SK-N-SH (cell line): ENCODE results near the gene CCDC50.

ENCODE experiments used
- ELF1 ChIP-seq: IDR thresholded peaks from 2 replicates; pipeline ENCODE4 v1.4.0; 2012
- EP300 ChIP-seq, 2 experiments: IDR thresholded peaks; 2 replicates each; pipeline versions ENCODE4 v1.4.0 to v1.6.1; 2012; ENCODE audit warnings: borderline replicate concordance in 1 of 2, low read depth in 1 of 2, low read length in 1 of 2
- SMC3 ChIP-seq: IDR thresholded peaks from 2 replicates; pipeline ENCODE4 v1.6.1; 2012; ENCODE audit warnings: low read depth, low read length, improper control_type of control experiment
- TCF12 ChIP-seq: IDR thresholded peaks from 2 replicates; pipeline ENCODE4 v1.4.0; 2012
- YY1 ChIP-seq: IDR thresholded peaks from 2 replicates; pipeline ENCODE4 v1.4.0; 2012; ENCODE audit warnings: low read depth, mild to moderate bottlenecking
- TF ChIP-seq, protein P1 (sequence below): fragments of 200-600 bp; sonication (generic); IDR thresholded peaks from 2 replicates; pipeline ENCODE4 v1.6.1; 2017; ENCODE audit warnings: antibody characterized with exemption, mild to moderate bottlenecking, moderate library complexity
- TF ChIP-seq, protein P2 (sequence below): IDR thresholded peaks from 2 replicates; pipeline ENCODE4; 2012

DNA sequence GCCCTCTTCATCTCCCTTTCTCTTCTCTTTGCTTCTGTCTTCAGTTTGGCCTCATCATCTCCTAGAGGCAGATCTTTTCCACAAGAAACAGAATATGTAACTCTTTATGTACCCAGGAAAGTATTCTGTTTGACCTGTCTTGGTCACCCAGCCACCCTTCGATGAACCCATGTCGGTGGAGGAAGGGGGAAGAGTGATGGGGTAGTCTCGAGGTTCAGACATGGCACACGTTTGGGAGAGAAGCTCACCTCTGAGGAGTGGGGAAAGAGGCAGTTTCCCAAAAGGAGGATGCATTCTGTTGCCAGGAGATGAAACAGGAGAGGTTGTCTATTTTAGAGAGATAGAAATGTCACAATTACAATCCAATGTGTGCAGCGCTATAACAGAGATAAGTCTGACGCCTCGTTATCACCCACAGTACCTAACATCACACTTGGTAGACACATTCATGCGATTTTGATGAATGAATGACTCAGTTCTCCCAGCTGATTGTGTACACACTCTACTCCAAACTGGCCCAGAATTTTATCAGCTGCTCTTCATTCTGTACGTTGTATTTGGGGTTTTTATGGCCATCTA, 722 bp upstream of the CCDC50 start:
- TF ChIP-seq YY1: no peak
- no peak for TF ChIP-seq TCF12
- TF ChIP-seq, protein P1, sequence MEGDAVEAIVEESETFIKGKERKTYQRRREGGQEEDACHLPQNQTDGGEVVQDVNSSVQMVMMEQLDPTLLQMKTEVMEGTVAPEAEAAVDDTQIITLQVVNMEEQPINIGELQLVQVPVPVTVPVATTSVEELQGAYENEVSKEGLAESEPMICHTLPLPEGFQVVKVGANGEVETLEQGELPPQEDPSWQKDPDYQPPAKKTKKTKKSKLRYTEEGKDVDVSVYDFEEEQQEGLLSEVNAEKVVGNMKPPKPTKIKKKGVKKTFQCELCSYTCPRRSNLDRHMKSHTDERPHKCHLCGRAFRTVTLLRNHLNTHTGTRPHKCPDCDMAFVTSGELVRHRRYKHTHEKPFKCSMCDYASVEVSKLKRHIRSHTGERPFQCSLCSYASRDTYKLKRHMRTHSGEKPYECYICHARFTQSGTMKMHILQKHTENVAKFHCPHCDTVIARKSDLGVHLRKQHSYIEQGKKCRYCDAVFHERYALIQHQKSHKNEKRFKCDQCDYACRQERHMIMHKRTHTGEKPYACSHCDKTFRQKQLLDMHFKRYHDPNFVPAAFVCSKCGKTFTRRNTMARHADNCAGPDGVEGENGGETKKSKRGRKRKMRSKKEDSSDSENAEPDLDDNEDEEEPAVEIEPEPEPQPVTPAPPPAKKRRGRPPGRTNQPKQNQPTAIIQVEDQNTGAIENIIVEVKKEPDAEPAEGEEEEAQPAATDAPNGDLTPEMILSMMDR: no peak
- TF ChIP-seq SMC3: no peak
- TF ChIP-seq, protein P2, sequence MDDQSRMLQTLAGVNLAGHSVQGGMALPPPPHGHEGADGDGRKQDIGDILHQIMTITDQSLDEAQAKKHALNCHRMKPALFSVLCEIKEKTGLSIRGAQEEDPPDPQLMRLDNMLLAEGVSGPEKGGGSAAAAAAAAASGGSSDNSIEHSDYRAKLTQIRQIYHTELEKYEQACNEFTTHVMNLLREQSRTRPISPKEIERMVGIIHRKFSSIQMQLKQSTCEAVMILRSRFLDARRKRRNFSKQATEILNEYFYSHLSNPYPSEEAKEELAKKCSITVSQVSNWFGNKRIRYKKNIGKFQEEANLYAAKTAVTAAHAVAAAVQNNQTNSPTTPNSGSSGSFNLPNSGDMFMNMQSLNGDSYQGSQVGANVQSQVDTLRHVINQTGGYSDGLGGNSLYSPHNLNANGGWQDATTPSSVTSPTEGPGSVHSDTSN: no peak
- TF ChIP-seq ELF1: no peak
- TF ChIP-seq EP300 (IDR thresholded peaks at IDR 0.05; ENCODE audit: borderline replicate concordance in 1 of 2, low read depth in 1 of 2, low read length in 1 of 2): no peak
